ENCODE results near the gene PAPSS1. TPM values are rescaled to one million over a fixed set of nuclear protein-coding genes. Genes with fewer than 3 reads are reported as not detected.

Gene PAPSS1
- total RNA-seq, 3 donors from 2014 or later (not counting 1 experiment from before 2014, with no cell fraction given): 10.2 to 21.3 (median 12.9) TPM

GRCh38 chr4:107669068-107669467 is 51.0 kb downstream of the PAPSS1 start:
- Histone ChIP-seq H3K36me3 (ENCODE audit: control insufficient read depth, insufficient read depth, low read length) (no peaks in the 10 kb centered on the region), H3K4me3 (ENCODE audit: low read length) (no peak overlapping the region), H3K27me3 (ENCODE audit: control insufficient read depth, insufficient read depth, low read length) (no peaks in the 10 kb centered on the region), H3K9me3 (ENCODE audit: control insufficient read depth, insufficient read depth, low read length) (no peaks in the 10 kb centered on the region), H3K27ac (ENCODE audit: low read length) (no peak overlapping the region), H3K4me1 (ENCODE audit: control insufficient read depth, insufficient read depth, low read length) (no peaks in the 10 kb centered on the region)
- H3K27ac Mint-ChIP-seq: no peak overlapping the region
- no peaks in the 10 kb centered on the region for H3K9me3 Mint-ChIP-seq
- H3K27me3 Mint-ChIP-seq (ENCODE audit: low read depth in 2 of 2): no peaks in the 10 kb centered on the region
- DNase-seq (no peak), ATAC-seq (no peak)
- no peak overlapping the region for H3K4me3 Mint-ChIP-seq
- no peaks in the 10 kb centered on the region for H3K36me3 Mint-ChIP-seq
- TF ChIP-seq CTCF (IDR thresholded peaks at IDR 0.05): no peak
- H3K4me1 Mint-ChIP-seq: no peaks in the 10 kb centered on the region
- intact Hi-C loops (cut with micrococcal nuclease): no loop called here

GRCh38 chr4:107666134-107666533 is 53.9 kb downstream of the PAPSS1 start:
- TF ChIP-seq CTCF (IDR thresholded peaks at IDR 0.05): no peak
- no peaks in the 10 kb centered on the region for H3K9me3 Mint-ChIP-seq
- no peaks in the 10 kb centered on the region for H3K36me3 ChIP-seq (ENCODE audit: control insufficient read depth, insufficient read depth, low read length)
- H3K9me3 ChIP-seq (ENCODE audit: control insufficient read depth, insufficient read depth, low read length): no peaks in the 10 kb centered on the region
- H3K4me1 ChIP-seq (ENCODE audit: control insufficient read depth, insufficient read depth, low read length): no peaks in the 10 kb centered on the region
- H3K4me1 Mint-ChIP-seq: no peaks in the 10 kb centered on the region
- no peak overlapping the region for H3K4me3 Mint-ChIP-seq
- no CpG with 5 or more reads among the region's 1 CpG for WGBS (ENCODE audit: insufficient coverage)
- DNase-seq (no peak), ATAC-seq (no peak)
- H3K4me3 ChIP-seq (ENCODE audit: low read length): no peak overlapping the region
- H3K27me3 Mint-ChIP-seq (ENCODE audit: low read depth in 2 of 2): no peaks in the 10 kb centered on the region
- intact Hi-C loops (cut with micrococcal nuclease): no loop called here
- no peaks in the 10 kb centered on the region for H3K27me3 ChIP-seq (ENCODE audit: control insufficient read depth, insufficient read depth, low read length)
- no peaks in the 10 kb centered on the region for H3K36me3 Mint-ChIP-seq
- H3K27ac Mint-ChIP-seq: no peak overlapping the region
- H3K27ac ChIP-seq (ENCODE audit: low read length): no peak overlapping the region

- Mint-ChIP-seq H3K27ac (no peak overlapping the region), H3K4me1 (no peaks in the 10 kb centered on the region), H3K9me3 (no peaks in the 10 kb centered on the region), H3K4me3 (no peak overlapping the region), H3K36me3 (no peaks in the 10 kb centered on the region), H3K27me3 (ENCODE audit: low read depth in 2 of 2) (no peaks in the 10 kb centered on the region)
- H3K4me1 ChIP-seq (ENCODE audit: control insufficient read depth, insufficient read depth, low read length): no peaks in the 10 kb centered on the region
- H3K27ac ChIP-seq (ENCODE audit: low read length): no peak overlapping the region
- WGBS (ENCODE audit: insufficient coverage): no CpG with 5 or more reads among the region's 1 CpG
- no peak overlapping the region for H3K4me3 ChIP-seq (ENCODE audit: low read length)
- H3K9me3 ChIP-seq (ENCODE audit: control insufficient read depth, insufficient read depth, low read length): no peaks in the 10 kb centered on the region
- no peak for TF ChIP-seq CTCF (IDR thresholded peaks at IDR 0.05)
- no peaks in the 10 kb centered on the region for H3K36me3 ChIP-seq (ENCODE audit: control insufficient read depth, insufficient read depth, low read length)
- DNase-seq: no peak
- no peak for ATAC-seq
- no peaks in the 10 kb centered on the region for H3K27me3 ChIP-seq (ENCODE audit: control insufficient read depth, insufficient read depth, low read length)
- intact Hi-C loops (cut with micrococcal nuclease): no loop called here
Measured at GRCh38 chr4:107665001-107665400, 55.0 kb downstream of the PAPSS1 start.
